Fibroblast of the aortic adventitia (primary cell): Measurements from ENCODE around the gene BAIAP2L2. TPM values are rescaled to one million over a fixed set of nuclear protein-coding genes. Genes with fewer than 3 reads are reported as not detected.
"Not testable (repeated sequence)": the region's sequence is repeated elsewhere in the genome, so short reads cannot be mapped to it uniquely, and the experiment has no call there.

ENCODE experiments used
- DNase-seq: peaks from one replicate; pipeline ENCODE4 v3.0.0-alpha.2; 2010; ENCODE audit warnings: low read depth
- H3K4me3 ChIP-seq: 2 replicates; pipeline ENCODE4 v1.5.1; 2011; ENCODE audit warnings: low read depth, mild to moderate bottlenecking, control low read depth, low read length, moderate library complexity
- CTCF ChIP-seq: IDR thresholded peaks from 2 replicates; pipeline ENCODE4 v1.5.1; 2011; ENCODE audit warnings: mild to moderate bottlenecking, low read length, control low read depth, inconsistent platforms; ENCODE audit not compliant: insufficient read depth
- total RNA-seq: library from RNA; depleted of rRNA; stranded (reverse); fragments of >200 nt; gene quantifications from 2 replicates; pipeline ENCODE4 v1.2.3, GENCODE V29; 2012; ENCODE audit warnings: low replicate concordance

Gene BAIAP2L2
- total RNA-seq, 1 donor: 6.0 TPM

GRCh38 chr22:38080474-38080849 is 30.0 kb downstream of the BAIAP2L2 start:
- TF ChIP-seq CTCF: no peak
- no peak for DNase-seq
- H3K4me3 ChIP-seq: no peak overlapping the region

GRCh38 chr22:38079804-38080203 is 30.7 kb downstream of the BAIAP2L2 start:
- no peak for TF ChIP-seq CTCF
- no peak overlapping the region for H3K4me3 ChIP-seq
- no peak for DNase-seq

DNA sequence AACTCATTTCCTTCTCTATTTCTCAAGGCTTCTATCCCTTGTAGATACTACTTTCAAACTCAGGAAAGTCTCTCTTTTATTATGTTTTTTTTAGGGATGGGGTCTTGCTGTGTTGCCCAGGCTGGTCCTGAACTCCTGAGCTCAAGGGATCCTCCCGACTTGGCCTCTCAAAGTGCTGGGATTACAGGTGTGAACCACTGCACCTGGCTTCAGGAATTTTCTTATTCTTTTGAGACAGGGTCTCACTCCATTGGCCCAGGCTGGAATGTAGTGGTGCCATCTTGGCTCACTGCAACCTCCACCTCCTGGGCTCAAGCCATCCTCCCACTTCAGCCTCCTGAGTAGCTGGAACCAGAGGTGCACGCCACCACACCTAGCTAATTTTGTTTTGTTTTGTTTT is 31.3 kb downstream of the BAIAP2L2 start:
- not testable (repeated sequence) for DNase-seq, H3K4me3 ChIP-seq

GRCh38 chr22:38078046-38078840 is 32.2 kb downstream of the BAIAP2L2 start:
- no peak for TF ChIP-seq CTCF
- no peak for DNase-seq
- H3K4me3 ChIP-seq: no peak overlapping the region

DNA sequence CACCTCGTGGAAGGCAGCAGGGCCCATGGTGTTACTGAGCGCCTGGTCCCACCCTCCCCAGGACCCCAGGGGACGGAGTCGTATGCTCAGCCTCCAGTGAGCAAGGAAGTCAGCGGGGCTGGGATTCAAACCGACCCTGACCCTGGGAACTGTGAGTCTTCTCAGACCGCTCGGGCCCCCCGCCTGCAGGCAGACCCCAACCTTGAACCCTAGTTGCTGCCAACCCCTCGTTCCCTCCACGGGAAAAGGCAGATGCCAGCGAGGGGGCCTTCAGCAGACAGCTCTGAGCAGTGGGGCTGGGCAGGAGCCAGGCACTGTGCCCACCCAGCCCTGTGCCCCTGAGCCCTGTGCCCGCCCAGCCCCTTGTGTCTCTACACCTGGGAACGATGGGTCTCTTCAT is 32.9 kb downstream of the BAIAP2L2 start:
- no peak for DNase-seq
- no peak for TF ChIP-seq CTCF
- H3K4me3 ChIP-seq: no peak overlapping the region

- DNase-seq: no peak
- no peak overlapping the region for H3K4me3 ChIP-seq
- no peak for TF ChIP-seq CTCF
Measured at GRCh38 chr22:38077096-38077495, 33.4 kb downstream of the BAIAP2L2 start.

GRCh38 chr22:38075961-38076360 is 34.5 kb downstream of the BAIAP2L2 start:
- no peak for DNase-seq
- no peak for TF ChIP-seq CTCF
- no peak overlapping the region for H3K4me3 ChIP-seq
